Osteocyte (in vitro differentiated cells): ENCODE data around the gene CCDC188. TPM values are rescaled to one million over a fixed set of nuclear protein-coding genes. Genes with fewer than 3 reads are reported as not detected.

Experiments used
- DNase-seq: peaks from one replicate; pipeline ENCODE4 v3.0.0; 2021; ENCODE audit warnings: mixed read lengths; ENCODE audit not compliant: unreplicated experiment; ENCODE audit errors: extremely low spot score
- H3K27ac Mint-ChIP-seq: one replicate; pipeline ENCODE4 v1.8.0; 2021; ENCODE audit warnings: mild to moderate bottlenecking, mixed read lengths; ENCODE audit not compliant: unreplicated experiment
- H3K27me3 Mint-ChIP-seq: one replicate; pipeline ENCODE4 v1.8.0; 2021; ENCODE audit warnings: mixed read lengths; ENCODE audit not compliant: unreplicated experiment
- H3K36me3 Mint-ChIP-seq: one replicate; pipeline ENCODE4 v1.8.0; 2021; ENCODE audit warnings: mixed read lengths; ENCODE audit not compliant: unreplicated experiment
- H3K4me1 Mint-ChIP-seq: one replicate; pipeline ENCODE4 v1.8.0; 2021; ENCODE audit warnings: mixed read lengths; ENCODE audit not compliant: unreplicated experiment
- H3K4me3 Mint-ChIP-seq: one replicate; pipeline ENCODE4 v1.8.0; 2021; ENCODE audit warnings: mild to moderate bottlenecking, moderate library complexity, mixed read lengths; ENCODE audit not compliant: unreplicated experiment
- H3K9me3 Mint-ChIP-seq: one replicate; pipeline ENCODE4 v1.8.0; 2021; ENCODE audit warnings: mixed read lengths; ENCODE audit not compliant: unreplicated experiment
- CTCF ChIP-seq: fragments of 200-600 bp; sonication (generic); IDR thresholded peaks from 2 replicates; pipeline ENCODE4 v1.5.0; 2021; ENCODE audit warnings: antibody characterized with exemption, mild to moderate bottlenecking, moderate library complexity
- total RNA-seq: library from RNA; stranded (reverse); gene quantifications from 2 replicates; pipeline ENCODE4 v1.2.1, GENCODE V29; 2021

CCDC188 gene
- total RNA-seq, 1 donor from 2014 or later: 0.56 TPM

GRCh38 chr22:20197407-20198030 is 46.7 kb upstream of the CCDC188 start:
- Mint-ChIP-seq H3K4me3 (no peak overlapping the region), H3K27ac (no peak overlapping the region), H3K27me3 (peaks cover 4% of the 10 kb centered on the region), H3K9me3 (no peaks in the 10 kb centered on the region), H3K4me1 (no peaks in the 10 kb centered on the region), H3K36me3 (no peaks in the 10 kb centered on the region)
- no peak for DNase-seq
- TF ChIP-seq CTCF: no peak

- DNase-seq: no peak
- no peak for TF ChIP-seq CTCF
- H3K36me3 Mint-ChIP-seq: no peaks in the 10 kb centered on the region
- peaks cover 4% of the 10 kb centered on the region for H3K27me3 Mint-ChIP-seq
- no peaks in the 10 kb centered on the region for H3K9me3 Mint-ChIP-seq
- H3K27ac Mint-ChIP-seq: no peak overlapping the region
- H3K4me1 Mint-ChIP-seq: no peaks in the 10 kb centered on the region
- no peak overlapping the region for H3K4me3 Mint-ChIP-seq
These were observed 45.4 kb upstream of the CCDC188 start for GRCh38 chr22:20196094-20196842.

DNA sequence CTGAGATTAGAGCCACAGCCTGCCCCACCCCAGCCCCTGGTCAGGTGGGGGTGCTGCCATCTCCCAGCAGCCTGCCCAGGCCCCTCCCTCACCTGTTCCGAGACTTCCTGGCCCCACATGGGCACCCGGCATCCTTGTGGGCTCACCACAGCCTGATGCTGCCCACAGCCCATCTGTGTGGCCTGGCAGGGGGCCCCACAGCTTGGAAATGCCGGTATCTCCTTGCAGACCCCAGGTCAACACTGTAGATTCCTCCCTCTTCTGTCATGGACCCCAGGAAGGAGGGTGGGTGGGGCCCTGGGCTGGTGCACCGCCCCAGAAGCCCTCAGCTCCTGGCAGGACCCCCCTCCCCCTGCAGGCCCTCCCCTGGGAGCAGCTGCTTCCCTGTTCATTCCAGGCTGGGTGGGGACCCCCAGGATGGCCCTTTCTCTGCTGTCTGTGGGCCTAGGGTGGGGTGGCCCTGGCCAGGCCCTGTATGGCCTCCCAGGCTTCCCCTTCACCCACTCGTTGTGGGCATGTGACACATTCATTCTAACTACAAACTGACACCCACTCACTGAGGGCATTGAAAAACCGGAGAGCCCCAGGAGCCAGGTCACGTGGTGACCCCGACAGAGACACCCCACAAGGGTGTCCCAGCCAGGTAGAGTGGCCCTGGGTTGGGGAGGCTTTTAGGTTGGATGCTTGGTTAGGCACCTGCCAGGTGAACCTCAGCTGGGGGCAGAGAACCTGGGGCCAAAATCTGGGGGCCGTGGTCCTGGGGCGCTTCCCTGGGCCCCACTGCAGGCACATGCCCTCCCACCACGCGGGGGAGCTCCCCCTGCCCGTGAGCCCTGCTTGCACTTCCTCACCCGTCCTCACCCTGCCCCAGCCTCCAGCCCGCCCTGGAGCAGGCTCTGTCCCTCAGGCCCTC is 44.1 kb upstream of the CCDC188 start:
- peaks cover 4% of the 10 kb centered on the region for H3K27me3 Mint-ChIP-seq
- no peak overlapping the region for H3K4me3 Mint-ChIP-seq
- no peak for TF ChIP-seq CTCF
- H3K4me1 Mint-ChIP-seq: no peaks in the 10 kb centered on the region
- H3K36me3 Mint-ChIP-seq: no peaks in the 10 kb centered on the region
- no peak overlapping the region for H3K27ac Mint-ChIP-seq
- no peak for DNase-seq
- no peaks in the 10 kb centered on the region for H3K9me3 Mint-ChIP-seq

GRCh38 chr22:20193761-20194494 is 43.1 kb upstream of the CCDC188 start:
- Mint-ChIP-seq H3K27ac (no peak overlapping the region), H3K27me3 (peaks cover 4% of the 10 kb centered on the region), H3K4me1 (no peaks in the 10 kb centered on the region), H3K4me3 (no peak overlapping the region), H3K9me3 (no peaks in the 10 kb centered on the region), H3K36me3 (no peaks in the 10 kb centered on the region)
- no peak for DNase-seq
- TF ChIP-seq CTCF: no peak
